GM21528 (cell line): ENCODE results near the gene POU2F2.

Experiments
- ATAC-seq: cut with Tn5 transposase; IDR thresholded peaks from one replicate; pipeline ENCODE4 v1.9.1; 2021; ENCODE audit warnings: mild to moderate bottlenecking, moderate library complexity; ENCODE audit not compliant: unreplicated experiment, low FRiP score

The POU2F2 gene

GRCh38 chr19:42038666-42039065 lies 93.6 kb downstream of the POU2F2 start:
- ATAC-seq, result no peak

GRCh38 chr19:42037649-42038048 lies 94.6 kb downstream of the POU2F2 start:
- no peak for ATAC-seq
